COLO668 (cell line): Measurements from ENCODE around the gene IL3RA.

ENCODE experiments used
- DNase-seq: peaks from one replicate; lab custom pipeline; 2025; ENCODE audit not compliant: unreplicated experiment; lab: John Stamatoyannopoulos, UW

The IL3RA gene

GRCh38 chrX:1380672-1381233 is 44.2 kb downstream of the IL3RA start:
- no peak for DNase-seq

GRCh38 chrX:1384658-1385252 is 48.2 kb downstream of the IL3RA start:
- no peak for DNase-seq

GRCh38 chrX:1385253-1386223 is 49.0 kb downstream of the IL3RA start:
- DNase-seq, result no peak

- DNase-seq, result no peak
These were observed 49.9 kb downstream of the IL3RA start for GRCh38 chrX:1386338-1387127.

- DNase-seq, result no peak
These were observed 50.7 kb downstream of the IL3RA start for GRCh38 chrX:1387141-1387776.

GRCh38 chrX:1388651-1389050 is 52.1 kb downstream of the IL3RA start:
- DNase-seq, result no peak

- no peak for DNase-seq
These were observed 52.8 kb downstream of the IL3RA start for GRCh38 chrX:1389181-1389992.

GRCh38 chrX:1389993-1390285 is 53.4 kb downstream of the IL3RA start:
- DNase-seq, result no peak

GRCh38 chrX:1390621-1391369 is 54.2 kb downstream of the IL3RA start:
- DNase-seq, result no peak

- DNase-seq, result no peak
These were observed 54.8 kb downstream of the IL3RA start for GRCh38 chrX:1391370-1391706.

GRCh38 chrX:1391707-1392375 is 55.3 kb downstream of the IL3RA start, which contains the start of gene SLC25A6:
Gene SLC25A6, minus strand, starts transcription at chrX:1392113. Its CDS starts 104 bp downstream, at chrX:1392009.
- DNase-seq, result no peak

- no peak for DNase-seq
These were observed 55.9 kb downstream of the IL3RA start for GRCh38 chrX:1392376-1393068.

- DNase-seq, result no peak
These were observed 57.5 kb downstream of the IL3RA start for GRCh38 chrX:1393871-1394615.

- no peak for DNase-seq
These were observed 58.3 kb downstream of the IL3RA start for GRCh38 chrX:1394731-1395501.

- DNase-seq, result no peak
These were observed 59.1 kb downstream of the IL3RA start for GRCh38 chrX:1395646-1396216.

GRCh38 chrX:1397001-1397400 is 60.4 kb downstream of the IL3RA start:
- DNase-seq, result no peak
